GM19372 (cell line): ENCODE results near the gene TMEM213.

Experiments used
- ATAC-seq: cut with Tn5 transposase; IDR thresholded peaks from one replicate; pipeline ENCODE4 v1.9.1; 2021; ENCODE audit warnings: mild to moderate bottlenecking, low read depth, moderate library complexity; ENCODE audit not compliant: unreplicated experiment

The TMEM213 gene

DNA sequence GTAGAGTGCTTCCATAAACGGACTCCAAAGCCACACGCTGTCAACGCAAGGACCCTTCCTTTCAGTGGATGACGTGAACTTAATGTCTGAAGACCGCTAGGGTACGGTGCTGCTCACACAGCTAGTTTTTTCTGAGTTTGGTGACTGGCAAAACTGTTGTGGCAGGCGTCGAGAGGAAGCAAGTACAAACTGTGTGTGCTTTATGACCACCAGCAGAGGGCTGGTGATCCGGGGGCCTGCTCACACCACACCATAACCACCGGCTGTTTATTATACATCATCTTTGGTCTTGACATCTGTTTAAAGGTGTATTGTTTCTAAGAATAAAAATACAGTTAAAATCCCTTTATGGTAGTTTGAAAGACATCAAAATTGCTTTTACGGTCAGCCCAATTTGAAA is 37.3 kb downstream of the TMEM213 start:
- ATAC-seq = no peak

DNA sequence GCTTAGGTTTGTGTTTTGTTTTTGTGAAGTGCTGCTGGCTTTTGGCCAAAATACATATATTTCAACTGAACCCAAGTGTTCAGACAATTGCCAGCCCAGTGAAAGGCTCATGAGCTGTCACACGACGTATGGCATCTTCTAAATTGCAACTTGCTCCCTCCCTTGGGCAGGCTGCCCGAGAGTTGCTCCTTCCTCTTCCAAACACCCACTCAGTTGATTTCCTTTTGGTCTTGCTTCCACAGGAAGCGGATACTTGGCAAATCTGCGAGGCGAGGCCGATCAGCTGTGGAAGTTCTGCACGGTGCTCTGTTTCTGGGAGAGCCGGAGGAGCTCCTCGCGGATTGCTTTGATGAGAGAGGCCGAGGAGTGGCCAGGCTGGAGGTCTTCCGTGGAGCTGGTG is 39.8 kb downstream of the TMEM213 start:
- no peak for ATAC-seq

DNA sequence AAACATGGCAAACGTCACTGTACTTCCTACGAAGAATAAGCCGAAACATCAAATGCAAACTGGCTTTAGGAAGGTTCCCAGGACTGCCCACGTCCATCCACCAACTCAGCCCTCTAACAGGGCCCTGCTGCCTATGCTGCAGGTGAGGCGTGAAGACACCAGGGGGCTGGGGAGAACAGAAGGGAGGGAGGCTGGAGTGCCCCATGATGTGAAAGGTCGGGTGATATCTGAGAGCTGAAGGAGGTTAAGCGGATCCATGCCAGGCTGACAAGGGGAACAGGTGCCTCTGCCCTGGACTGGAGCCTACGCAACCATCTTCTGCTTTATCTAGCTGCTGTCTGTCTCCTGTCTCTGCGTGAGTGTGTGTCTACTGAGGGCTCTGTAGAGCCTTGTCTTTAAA is 40.4 kb downstream of the TMEM213 start:
- no peak for ATAC-seq

DNA sequence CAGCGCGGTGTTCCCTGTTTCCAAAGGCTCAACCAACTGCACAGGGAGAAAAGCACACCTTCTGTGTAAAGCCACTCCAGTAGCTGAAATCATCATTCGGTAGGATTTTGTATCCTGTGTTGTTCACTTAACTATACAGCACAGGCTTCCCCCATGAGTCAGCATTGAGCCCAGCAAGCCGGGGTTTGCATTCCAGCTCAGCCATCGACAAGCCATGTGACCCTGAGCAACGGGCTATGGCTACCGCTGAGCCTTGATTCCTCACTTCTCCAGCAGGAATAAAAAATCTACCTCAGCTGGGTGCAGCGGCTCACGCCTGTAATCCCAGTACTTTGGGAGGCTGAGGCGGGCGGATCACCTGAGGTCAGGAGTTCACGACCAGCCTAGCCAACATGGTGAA is 44.3 kb downstream of the TMEM213 start:
- ATAC-seq = no peak

DNA sequence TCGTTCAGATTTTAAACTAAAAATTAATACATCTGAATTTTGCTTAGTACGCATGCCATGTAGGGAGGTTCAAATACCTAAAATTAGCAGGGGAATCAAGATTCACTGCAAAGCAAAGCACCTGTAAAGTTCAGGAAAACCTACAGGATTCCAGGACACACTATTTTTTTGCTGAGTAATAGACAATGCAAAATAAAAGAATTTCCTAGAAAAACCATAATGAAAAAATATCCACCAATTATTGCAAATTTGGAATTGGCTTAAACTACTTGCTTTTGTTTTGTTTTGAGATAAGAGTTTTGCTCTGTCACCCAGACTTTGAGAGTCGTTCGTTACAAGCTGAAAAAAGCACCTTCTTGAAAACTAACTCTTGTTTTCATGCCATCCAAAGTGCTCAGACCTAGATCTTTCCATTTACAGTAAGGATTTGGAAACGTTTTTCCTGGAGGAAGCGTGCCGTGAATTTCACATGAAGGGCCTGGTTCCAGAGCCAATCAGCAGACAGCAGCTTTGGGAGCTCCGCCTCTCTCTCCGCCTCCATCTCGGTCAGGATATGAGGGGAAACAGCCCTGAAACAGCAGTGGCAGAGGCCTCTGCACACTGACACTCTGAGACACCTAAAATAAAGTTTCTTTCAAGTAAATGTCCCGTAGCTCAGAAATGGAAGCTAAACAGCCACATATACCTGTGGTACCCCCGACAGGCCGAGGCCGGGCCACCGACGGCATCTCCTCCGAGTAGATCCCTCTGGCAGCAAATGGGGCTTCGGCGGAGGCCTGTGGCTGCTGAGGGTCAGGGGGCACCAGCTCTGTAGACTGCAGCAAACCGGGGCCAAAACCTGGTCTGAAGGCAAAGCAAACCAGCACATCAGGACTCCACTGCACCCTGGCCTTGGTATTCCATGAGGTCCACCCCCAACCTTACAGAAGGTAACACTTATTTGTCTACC is 46.1 kb downstream of the TMEM213 start:
- ATAC-seq = no peak

DNA sequence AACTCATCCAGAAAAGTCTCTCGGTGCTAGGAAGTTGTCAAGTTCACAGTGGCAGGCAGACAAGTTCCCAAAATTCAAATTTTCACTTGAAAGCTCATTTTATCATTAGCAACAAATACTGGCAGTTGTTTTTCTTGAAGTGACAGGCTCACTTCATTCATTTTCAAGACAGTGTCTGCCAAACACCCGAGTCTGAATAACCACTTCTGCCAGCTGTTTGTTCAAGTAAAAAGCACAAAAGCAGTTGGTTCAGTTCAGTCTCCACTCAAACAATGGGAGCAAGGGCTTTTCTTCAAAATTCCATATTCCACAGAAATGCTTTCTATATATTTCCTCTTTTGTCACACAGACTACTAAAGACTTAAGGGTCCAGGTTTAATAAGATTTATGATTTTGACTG is 47.9 kb downstream of the TMEM213 start:
- no peak for ATAC-seq

DNA sequence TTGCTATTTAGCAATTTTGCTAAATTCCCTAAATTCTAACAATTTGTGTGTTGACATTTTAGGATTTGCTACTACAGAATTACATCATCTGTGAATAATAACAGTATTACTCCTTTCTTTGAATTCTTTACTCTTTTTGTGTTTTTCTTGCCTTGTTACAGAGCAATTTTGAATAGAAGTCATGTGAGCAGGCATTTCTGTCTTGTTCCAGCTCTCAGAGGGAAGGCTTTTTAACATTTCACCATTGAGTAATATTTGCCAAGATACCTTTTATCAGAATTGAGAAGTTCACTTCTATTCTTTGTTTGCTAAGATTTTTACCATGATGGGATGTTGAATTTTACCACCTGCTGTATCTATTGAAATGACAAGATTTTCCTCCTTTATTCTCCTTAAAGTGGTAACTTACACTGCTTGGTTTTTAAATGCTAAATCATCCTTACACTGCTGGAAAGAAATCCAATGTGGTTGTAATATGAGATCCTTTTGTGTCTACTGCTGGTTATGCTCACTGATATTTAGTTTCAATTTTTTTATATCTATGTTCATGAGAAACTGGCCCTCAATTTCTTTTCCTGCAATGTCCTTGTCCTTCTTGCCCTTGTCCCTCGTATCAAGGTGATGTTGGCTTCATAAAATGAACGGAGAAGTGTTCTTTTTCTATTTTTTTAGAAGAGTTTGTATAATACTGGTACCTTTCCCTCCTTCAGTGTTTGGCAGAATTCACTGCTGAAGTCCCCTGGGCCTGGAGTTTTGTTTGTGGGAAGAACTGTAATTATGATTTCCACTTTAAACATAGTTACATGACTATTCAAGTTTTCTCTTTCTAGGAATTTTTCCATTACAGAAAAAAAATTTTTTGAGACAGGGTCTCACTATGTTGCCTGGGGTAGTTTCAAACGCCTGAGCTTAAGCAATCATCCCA is 50.5 kb downstream of the TMEM213 start:
- ATAC-seq = no peak

DNA sequence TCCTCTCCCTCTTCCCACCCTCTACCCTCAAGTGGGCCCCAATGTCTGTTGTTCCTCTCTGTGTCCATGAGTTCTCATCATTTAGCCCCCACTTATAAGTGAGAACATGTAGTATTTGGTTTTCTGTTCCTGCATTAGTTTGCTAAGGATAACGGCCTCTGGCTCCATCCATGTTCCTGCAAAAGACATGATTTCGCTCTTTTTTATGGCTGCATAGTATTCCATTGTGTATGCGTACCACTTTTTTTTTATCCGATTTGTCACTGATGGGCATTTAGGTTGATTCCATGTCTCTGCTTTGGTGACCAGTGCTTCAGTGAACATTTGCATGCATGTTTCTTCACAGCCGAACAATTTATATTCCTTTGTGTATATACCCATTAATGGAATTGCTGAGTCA is 51.9 kb downstream of the TMEM213 start:
- no peak for ATAC-seq

DNA sequence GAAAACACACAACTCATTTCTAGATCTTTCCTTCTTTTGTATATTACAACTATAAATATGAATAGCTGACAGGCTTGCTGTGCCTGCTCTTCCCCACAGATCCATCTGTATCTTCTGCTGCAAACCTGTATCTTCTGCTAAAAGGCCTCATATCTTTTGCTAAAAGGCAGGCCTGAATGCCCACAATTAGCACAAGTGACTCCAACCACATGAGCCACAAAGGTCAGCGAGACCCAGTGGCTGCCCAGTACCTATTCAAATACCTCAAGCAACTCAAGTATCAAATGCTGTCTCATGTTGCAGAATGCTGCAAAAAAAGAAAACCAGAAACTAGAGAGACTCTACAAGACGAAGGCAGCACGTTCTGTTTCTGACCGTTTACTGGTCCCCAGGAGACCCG is 54.7 kb downstream of the TMEM213 start:
- ATAC-seq = no peak

DNA sequence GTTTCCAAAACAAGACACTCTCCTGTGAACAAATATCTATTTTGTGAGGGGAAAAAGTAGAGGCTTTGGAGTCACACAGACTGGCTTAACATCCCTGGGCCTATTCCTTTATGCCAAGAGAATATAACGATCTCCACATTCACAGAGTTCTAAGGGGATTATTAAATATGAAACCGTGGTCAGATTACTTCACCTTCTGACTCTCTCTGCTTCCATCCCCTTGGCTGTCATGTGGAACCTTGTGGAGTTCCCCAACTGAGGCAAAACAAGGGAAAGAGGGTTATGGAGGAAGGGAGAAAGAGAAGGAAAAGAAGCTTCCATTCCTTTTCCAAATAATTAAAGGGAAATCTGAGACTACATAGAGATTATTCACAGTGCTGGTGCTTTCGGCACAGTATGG is 55.7 kb downstream of the TMEM213 start:
- no peak for ATAC-seq

DNA sequence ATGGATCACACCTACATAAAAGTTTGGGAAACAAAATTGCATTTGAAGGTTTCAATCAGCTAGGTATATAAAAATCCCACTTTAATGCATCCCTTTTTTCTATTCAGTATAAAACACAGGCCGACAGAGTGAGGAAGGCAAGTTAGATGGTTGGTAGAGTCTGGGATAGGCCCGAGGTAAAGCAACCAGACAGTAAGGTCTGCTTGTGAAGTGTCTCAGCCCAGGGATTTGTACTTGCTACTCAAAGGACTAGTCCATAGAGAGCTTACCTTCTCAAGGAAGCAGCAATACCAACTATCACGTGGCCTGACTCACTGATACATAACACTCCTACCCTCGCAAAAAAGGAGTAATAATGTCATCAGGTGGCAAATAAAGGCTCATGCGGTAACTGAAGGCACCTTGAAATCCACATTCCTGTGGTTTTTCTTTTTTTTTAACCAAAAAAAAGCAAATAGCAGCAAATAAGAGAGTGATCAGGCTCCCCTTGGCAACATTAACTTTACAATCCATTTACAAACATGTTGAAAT is 56.4 kb downstream of the TMEM213 start:
- no peak for ATAC-seq

DNA sequence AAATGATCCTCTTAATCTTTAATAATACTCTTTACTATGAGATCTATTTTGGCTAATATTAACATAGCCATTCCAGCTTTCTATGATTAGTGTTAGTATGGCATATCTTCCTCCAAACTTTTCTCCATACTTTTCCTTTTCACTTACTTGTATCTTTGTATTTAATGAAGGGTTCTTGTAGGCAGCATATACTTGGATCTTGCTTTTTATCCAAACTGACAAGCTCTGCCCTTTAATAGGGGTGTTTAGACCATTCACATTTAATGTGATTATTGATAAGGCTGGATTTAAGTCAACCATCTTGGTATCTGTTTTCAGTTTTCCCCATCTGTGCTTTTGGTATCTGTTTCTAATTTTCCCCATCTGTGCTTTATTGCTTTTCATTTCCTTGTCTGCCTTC is 59.9 kb downstream of the TMEM213 start:
- no peak for ATAC-seq

DNA sequence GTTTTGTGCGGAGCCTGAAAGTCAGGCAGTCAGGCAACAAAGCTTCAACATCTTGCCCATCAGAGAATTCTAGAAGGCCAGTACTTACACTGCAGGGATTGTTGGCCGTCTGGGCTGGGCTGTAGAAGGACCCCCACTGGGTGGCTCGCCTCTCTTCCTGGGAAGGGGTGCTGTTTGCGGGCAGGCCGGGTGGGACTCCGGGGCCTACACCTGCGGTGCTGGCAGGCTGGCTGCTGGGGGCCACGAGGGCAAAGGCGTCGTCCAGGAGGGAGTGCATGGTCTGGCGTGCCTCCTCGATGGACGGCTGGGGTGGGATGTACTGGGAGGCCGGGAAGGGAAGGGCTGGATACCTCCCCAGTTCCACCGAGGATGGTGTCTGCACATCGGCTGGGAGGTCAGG is 63.3 kb downstream of the TMEM213 start:
- ATAC-seq = no peak

DNA sequence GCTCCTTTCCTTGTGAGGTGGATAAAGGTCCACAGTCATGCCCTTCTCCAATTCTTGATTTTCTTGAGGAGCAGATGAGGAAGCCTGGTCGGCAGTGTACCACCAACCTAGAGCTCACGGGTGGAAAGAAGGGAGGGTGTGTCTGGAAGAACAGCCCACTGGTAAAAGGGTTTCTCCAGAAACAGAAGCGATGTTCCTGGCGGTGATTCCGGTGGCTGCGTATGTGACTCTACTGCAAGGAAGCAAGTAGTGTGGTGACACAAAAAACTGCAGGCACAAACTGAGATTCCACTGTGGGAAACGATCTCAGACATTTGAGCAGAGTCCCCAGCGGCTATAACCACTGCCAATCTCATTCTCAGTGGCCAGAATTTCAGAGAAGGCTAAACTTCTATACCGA is 66.1 kb downstream of the TMEM213 start:
- ATAC-seq = no peak

DNA sequence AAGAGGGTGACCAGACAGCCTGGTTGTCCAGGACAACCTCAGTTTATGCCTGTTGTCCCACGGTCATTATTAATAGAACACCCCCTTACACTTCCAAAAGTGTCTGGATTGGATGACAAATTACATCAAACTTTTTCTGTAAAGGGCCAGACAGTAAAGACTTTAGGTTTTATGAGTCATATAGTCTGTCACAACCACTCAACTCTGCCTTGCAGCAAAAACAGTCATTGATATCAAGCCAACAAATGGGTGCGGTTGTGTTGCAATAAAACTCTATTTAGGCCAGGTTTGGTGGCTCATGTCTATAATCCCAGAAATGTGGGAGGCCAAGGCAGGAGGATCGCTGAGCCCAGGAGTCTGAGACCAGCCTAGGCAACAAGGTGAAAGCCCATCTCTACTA is 66.9 kb downstream of the TMEM213 start:
- no peak for ATAC-seq

DNA sequence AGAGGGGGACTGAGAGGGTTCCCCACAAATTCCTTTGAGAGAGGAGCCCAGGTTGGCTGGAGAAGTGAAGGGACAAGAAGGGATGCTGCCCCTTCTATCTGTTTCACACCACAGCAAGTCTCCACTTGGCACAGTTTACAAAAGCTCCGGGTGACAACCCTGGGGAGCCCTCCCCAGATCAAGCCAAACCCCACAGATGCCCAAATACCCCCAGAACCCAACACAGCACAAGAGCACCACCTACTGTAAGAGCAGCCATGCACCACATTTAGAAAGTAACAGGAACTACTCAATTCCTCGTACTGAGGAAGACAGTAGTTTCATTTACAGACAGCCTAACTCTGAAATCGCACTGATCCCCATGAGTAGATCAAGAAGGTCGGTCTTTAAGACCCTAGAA is 68.0 kb downstream of the TMEM213 start:
- no peak for ATAC-seq

DNA sequence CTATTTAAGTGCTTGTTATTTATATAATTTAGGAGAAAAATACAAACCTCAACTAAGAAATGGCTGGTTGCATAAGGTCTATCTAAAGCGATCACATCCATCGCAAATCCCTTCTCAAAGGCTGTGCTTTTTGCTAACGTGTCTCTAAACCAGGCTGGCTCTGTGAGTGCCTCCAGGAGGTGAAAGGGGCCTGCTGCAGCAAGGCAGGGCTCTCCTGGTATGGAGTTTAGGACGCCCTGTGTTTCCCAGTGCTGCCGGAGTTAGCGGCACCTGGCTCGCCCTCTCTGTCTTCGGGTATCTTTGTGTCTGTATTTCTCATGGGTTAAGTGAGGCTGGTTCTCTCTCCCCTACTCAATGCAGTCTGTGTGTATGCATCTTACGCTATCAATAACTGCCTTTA is 68.6 kb downstream of the TMEM213 start:
- no peak for ATAC-seq

DNA sequence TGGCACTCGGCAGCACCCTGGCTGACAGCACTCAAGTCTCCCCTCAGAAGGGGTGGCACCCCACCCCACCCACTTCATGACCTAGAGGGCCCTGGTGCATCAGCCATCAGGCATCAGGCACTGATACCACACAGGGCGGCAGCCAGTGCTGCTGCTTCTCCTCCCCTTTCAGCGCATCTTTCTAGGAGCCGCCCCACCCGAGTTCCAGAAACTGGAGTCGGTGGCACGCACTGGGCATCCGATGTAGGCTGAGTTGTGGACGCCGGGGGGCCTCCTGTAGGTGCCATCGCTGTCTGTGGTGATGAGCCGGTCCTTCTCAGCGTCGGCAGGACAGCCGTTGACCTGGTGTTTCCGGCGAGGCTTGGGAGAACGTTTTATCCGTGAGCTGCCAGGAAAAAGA is 70.0 kb downstream of the TMEM213 start:
- no peak for ATAC-seq

DNA sequence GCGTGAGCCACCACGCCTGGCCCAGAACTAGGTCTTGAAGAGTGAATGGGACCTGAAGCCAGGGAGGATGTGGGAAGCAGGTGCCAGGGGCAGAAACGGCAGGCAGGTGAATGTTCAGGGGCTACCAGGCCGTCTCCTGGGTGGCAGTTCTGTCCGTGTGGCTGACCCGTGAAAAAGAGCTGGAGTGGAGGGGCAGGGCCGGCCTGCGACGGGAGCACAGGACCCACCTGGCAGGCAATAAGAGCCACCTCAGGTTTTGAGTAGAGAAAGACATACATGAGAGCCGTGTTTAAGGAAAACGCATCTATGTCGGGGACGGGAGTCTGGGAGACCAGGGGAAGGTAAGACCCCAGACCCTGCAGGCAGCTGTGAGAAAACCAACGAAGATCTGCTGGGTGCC is 70.9 kb downstream of the TMEM213 start:
- ATAC-seq = no peak

DNA sequence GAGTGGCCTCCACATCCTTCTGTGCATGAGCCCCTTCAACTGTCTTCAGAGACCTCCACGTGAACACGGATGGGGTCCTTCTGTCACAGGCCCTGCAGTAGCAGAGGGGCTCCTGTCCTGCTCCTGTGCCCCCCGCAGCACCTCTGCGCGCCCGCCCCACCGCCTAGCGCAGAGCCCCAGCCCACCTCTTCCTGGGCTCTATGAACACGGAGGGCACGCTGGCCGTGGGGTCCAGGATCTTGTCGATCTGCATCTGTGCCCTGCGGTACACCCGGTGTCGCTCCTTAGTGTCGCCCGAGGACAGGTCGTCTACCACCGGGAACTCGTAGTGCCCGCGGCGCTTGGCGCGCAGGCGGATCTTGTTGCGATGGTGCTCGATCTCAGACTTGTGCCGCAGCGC is 71.6 kb downstream of the TMEM213 start:
- no peak for ATAC-seq

DNA sequence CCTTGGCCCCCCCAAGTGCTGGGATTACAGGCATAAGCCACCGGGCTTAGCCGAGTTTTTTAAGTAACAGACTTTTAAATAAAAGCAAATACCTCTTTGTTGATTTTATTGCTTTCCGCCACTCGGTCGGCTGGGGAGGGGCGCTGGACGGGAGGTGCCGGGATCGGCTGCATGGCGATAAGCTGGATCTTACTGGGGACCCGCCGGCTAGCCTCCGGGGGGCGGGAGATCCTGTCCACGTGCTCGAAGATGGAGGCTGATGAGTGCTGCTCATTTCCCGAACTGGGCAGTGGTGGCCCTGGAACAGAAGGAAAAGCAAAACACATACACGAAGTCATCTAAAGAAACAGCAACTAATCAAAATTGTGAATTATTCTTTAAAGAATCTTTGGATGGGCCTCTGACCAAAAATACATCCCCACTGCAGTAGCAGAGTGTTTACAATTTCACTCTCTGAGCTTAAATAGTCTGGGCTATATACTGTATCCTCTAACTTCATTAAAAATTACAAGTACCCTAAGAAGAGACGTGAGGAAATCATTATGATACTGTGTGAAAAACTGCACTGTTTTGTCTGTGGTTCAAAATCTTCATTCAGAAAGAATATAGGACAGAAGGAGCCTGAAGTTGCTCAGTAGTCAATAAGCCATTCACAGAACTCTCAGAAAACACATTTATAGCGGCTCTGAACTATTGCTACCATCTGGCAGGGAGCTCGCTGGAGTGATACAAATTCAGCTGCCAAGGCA is 73.4 kb downstream of the TMEM213 start:
- ATAC-seq = no peak
